H1 (cell line): Measurements from ENCODE around the gene TNFRSF14. TPM values are rescaled to one million over a fixed set of nuclear protein-coding genes. Genes with fewer than 3 reads are reported as not detected.

ENCODE experiments used
- CHD7 ChIP-seq: fragments of 300-600 bp; sonication (generic); IDR thresholded peaks from 2 replicates; pipeline ENCODE4 v1.7.1; 2012; ENCODE audit warnings: low read length, moderate library complexity, mild to moderate bottlenecking, inconsistent platforms; ENCODE audit not compliant: insufficient replicate concordance
- GABPA ChIP-seq: IDR thresholded peaks from 2 replicates; pipeline ENCODE4 v1.6.1; 2011; ENCODE audit warnings: mild to moderate bottlenecking, low read length, moderate library complexity, borderline replicate concordance; ENCODE audit not compliant: insufficient read depth
- MAX ChIP-seq: IDR thresholded peaks from 2 replicates; pipeline ENCODE4 v1.6.1; 2012; ENCODE audit warnings: inconsistent platforms
- PHF8 ChIP-seq: fragments of 200-600 bp; sonication (generic); conservative IDR thresholded peaks from 2 replicates; pipeline ENCODE4 v1.7.1; 2012; ENCODE audit warnings: low read depth, mild to moderate bottlenecking, inconsistent platforms, low read length, moderate library complexity
- POLR2A ChIP-seq, 2 experiments: IDR thresholded peaks; 1 replicate in 1 of 2; 2 replicates in 1 of 2; pipeline ENCODE4 v1.6.1; 2011; ENCODE audit warnings: low read depth in 2 of 2, low read length in 2 of 2, mild to moderate bottlenecking in 2 of 2; ENCODE audit errors: control extremely low read depth in 1 of 2
- SP2 ChIP-seq: IDR thresholded peaks from 2 replicates; pipeline ENCODE4 v1.6.1; 2012; ENCODE audit warnings: mild to moderate bottlenecking, low read length, inconsistent platforms
- SUZ12 ChIP-seq: fragments of 200-600 bp; sonication (generic); IDR thresholded peaks from 2 replicates; pipeline ENCODE4 v1.6.1; 2012; ENCODE audit warnings: mild to moderate bottlenecking, inconsistent platforms, low read length, moderate library complexity, mixed read lengths
- USF2 ChIP-seq: IDR thresholded peaks from 2 replicates; pipeline ENCODE4 v1.6.1; 2011; ENCODE audit warnings: low read length, improper control_type of control experiment
- polyA plus RNA-seq, 7 experiments: library from polyadenylated mRNA; depleted of rRNA in 3 of 7; stranded (reverse) in 5 of 7; unstranded in 2 of 7; fragments of >200 nt in 5 of 7; fragments of 200-250 nt in 2 of 7; gene quantifications; 1 replicate in 5 of 7; 2 replicates in 1 of 7; 4 replicates in 1 of 7; pipeline versions ENCODE4 v1.2.1 to v1.2.3, GENCODE V29; 2011 to 2013; ENCODE audit warnings: missing spikeins in 2 of 7, mixed read lengths in 2 of 7
- total RNA-seq: library from RNA; stranded (reverse); fragmentation: NEBNext Ultra II Directional; extraction: Animal tissue kit (Norgen Biotek cat#: 25700); gene quantifications from 2 replicates; pipeline ENCODE4 v1.2.1, GENCODE V29; 2021

Gene TNFRSF14
- total and polyA plus RNA-seq, 2 of the 8 experiments (the other 6 are each of a cell fraction or from before 2014, with no cell fraction given), result 0.36 to 0.50 TPM

- no peak for TF ChIP-seq CHD7
- TF ChIP-seq PHF8, result no peak
- TF ChIP-seq MAX, result no peak
- no peak for TF ChIP-seq SUZ12
- no peak for TF ChIP-seq POLR2A (IDR thresholded peaks at IDR 0.05; ENCODE audit: control extremely low read depth in 1 of 2, low read depth in 2 of 2, low read length in 2 of 2)
- no peak for TF ChIP-seq USF2
- no peak for TF ChIP-seq GABPA
- TF ChIP-seq SP2, result no peak
- TF ChIP-seq, all 59 proteins: peak for 0
Observed at GRCh38 chr1:2588661-2589430, 32.7 kb downstream of the TNFRSF14 start (continued).
